Measurements from ENCODE around the gene ZGLP1.
A peak's percentile ranks its signal among the peaks of the same experiment; 100 is the strongest.

The ZGLP1 gene

GRCh38 chr19:10274589-10274988 lies 35.0 kb downstream of the ZGLP1 start:
- TF ChIP-seq EZH2 (IDR thresholded peaks at IDR 0.05; ENCODE audit: borderline replicate concordance, low read length), result no peak
- no peak for TF ChIP-seq CTCF (IDR thresholded peaks at IDR 0.05; ENCODE audit: low read length)
- H3K9ac ChIP-seq (ENCODE audit: low read length), result no peak overlapping the region

GRCh38 chr19:10271543-10272086 lies 38.0 kb downstream of the ZGLP1 start:
- no peaks in the 10 kb centered on the region for H3K9me3 ChIP-seq (ENCODE audit: low read length)
- H2AFZ ChIP-seq (ENCODE audit: low read length), result no peak overlapping the region
- no peak for TF ChIP-seq CTCF (IDR thresholded peaks at IDR 0.05; ENCODE audit: low read length)
- no peak for TF ChIP-seq EZH2 (IDR thresholded peaks at IDR 0.05; ENCODE audit: borderline replicate concordance, low read length)
- no peaks in the 10 kb centered on the region for H3K79me2 ChIP-seq (ENCODE audit: insufficient read depth, low read length)
- H3K27me3 ChIP-seq (ENCODE audit: insufficient read depth, low read length), result no peaks in the 10 kb centered on the region
- no peaks in the 10 kb centered on the region for H4K20me1 ChIP-seq (ENCODE audit: insufficient read depth, low read length)
- peak overlapping the region; percentile 58 for H3K27ac ChIP-seq (ENCODE audit: low read depth, low read length, poor library complexity, severe bottlenecking)
- no peaks in the 10 kb centered on the region for H3K9me2 ChIP-seq (ENCODE audit: low read depth, low read length)
- peak overlapping the region; percentile 74 for H3K4me2 ChIP-seq (ENCODE audit: low read length)
- H3K36me3 ChIP-seq (ENCODE audit: insufficient read depth, low read length), result no peaks in the 10 kb centered on the region
- peak overlapping the region; percentile 40; the same call in 1 of the 2 replicates for H3K9ac ChIP-seq (ENCODE audit: low read length)
- peaks cover 24% of the 10 kb centered on the region for H3K4me1 ChIP-seq (ENCODE audit: insufficient read depth, low read length, severe bottlenecking)
- H3F3A ChIP-seq (ENCODE audit: insufficient read depth, low read length), result no peaks in the 10 kb centered on the region
- peak overlapping the region; percentile 58 for H3K4me3 ChIP-seq (ENCODE audit: low read depth, low read length, poor library complexity, severe bottlenecking)

More at GRCh38 chr19:10274589-10274988, 35.0 kb downstream of the ZGLP1 start:
- Histone ChIP-seq H3K27ac (ENCODE audit: low read depth, low read length, poor library complexity, severe bottlenecking) (no peak overlapping the region), H3K27me3 (ENCODE audit: insufficient read depth, low read length) (no peaks in the 10 kb centered on the region), H3K9me3 (ENCODE audit: low read length) (no peaks in the 10 kb centered on the region), H3K4me2 (ENCODE audit: low read length) (no peak overlapping the region), H4K20me1 (ENCODE audit: insufficient read depth, low read length) (no peaks in the 10 kb centered on the region), H3K4me1 (ENCODE audit: insufficient read depth, low read length, severe bottlenecking) (peaks cover 23% of the 10 kb centered on the region), H2AFZ (ENCODE audit: low read length) (no peak overlapping the region), H3F3A (ENCODE audit: insufficient read depth, low read length) (no peaks in the 10 kb centered on the region), H3K9me2 (ENCODE audit: low read depth, low read length) (no peaks in the 10 kb centered on the region), H3K79me2 (ENCODE audit: insufficient read depth, low read length) (no peaks in the 10 kb centered on the region), H3K4me3 (ENCODE audit: low read depth, low read length, poor library complexity, severe bottlenecking) (no peak overlapping the region), H3K36me3 (ENCODE audit: insufficient read depth, low read length) (no peaks in the 10 kb centered on the region)

- Histone ChIP-seq H3K4me3 (ENCODE audit: low read depth, low read length, poor library complexity, severe bottlenecking) (peak within 1 kb of the TSS; percentile 58), H3K9me3 (ENCODE audit: low read length) (no peaks in the 10 kb centered on the region), H3K4me1 (ENCODE audit: insufficient read depth, low read length, severe bottlenecking) (peaks cover 24% of the 10 kb centered on the region), H3K79me2 (ENCODE audit: insufficient read depth, low read length) (no peaks in the 10 kb centered on the region), H3K27me3 (ENCODE audit: insufficient read depth, low read length) (no peaks in the 10 kb centered on the region), H4K20me1 (ENCODE audit: insufficient read depth, low read length) (no peaks in the 10 kb centered on the region), H3F3A (ENCODE audit: insufficient read depth, low read length) (no peaks in the 10 kb centered on the region), H2AFZ (ENCODE audit: low read length) (no peak within 1 kb of the TSS), H3K9me2 (ENCODE audit: low read depth, low read length) (no peaks in the 10 kb centered on the region), H3K36me3 (ENCODE audit: insufficient read depth, low read length) (no peaks in the 10 kb centered on the region), H3K4me2 (ENCODE audit: low read length) (peak within 1 kb of the TSS; percentile 74), H3K27ac (ENCODE audit: low read depth, low read length, poor library complexity, severe bottlenecking) (peak within 1 kb of the TSS; percentile 58), H3K9ac (ENCODE audit: low read length) (peak within 1 kb of the TSS; percentile 40)
- no peak; the same call in 1 of the 2 replicates for TF ChIP-seq CTCF (IDR thresholded peaks at IDR 0.05; ENCODE audit: low read length)
- no peak for TF ChIP-seq EZH2 (IDR thresholded peaks at IDR 0.05; ENCODE audit: borderline replicate concordance, low read length)
Measured at GRCh38 chr19:10270616-10271394, 38.8 kb downstream of the ZGLP1 start, which contains the start of gene ICAM1. Gene ICAM1, plus strand, starts transcription at chr19:10271120. Its CDS starts 40 bp downstream, at chr19:10271160.

Measured in OCI-LY1 (cell line).